G401.6 (cell line): ENCODE results near the gene ZC3H11A.
"Not testable (repeated sequence)": the region's sequence is repeated elsewhere in the genome, so short reads cannot be mapped to it uniquely, and the experiment has no call there.

Experiments used
- FAIRE-seq: peaks from 2 replicates; lab custom pipeline; 2012; peaks lifted over from hg19 to GRCh38; lab: Jason Lieb, UNC

The ZC3H11A gene

GRCh38 chr1:203795441-203796235 is at the start of gene ZC3H11A, which contains the start of gene ZBED6:
ZC3H11A (plus strand) TSS chr1:203795623; CDS start chr1:203817071, 21,448 bp downstream.
ZBED6 (plus strand) TSS chr1:203795623; CDS start chr1:203797523, 1,900 bp downstream.
- peak; percentile 95 for FAIRE-seq

- no peak for FAIRE-seq
Observed at GRCh38 chr1:203746281-203746680, 49.1 kb upstream of the ZC3H11A start.

DNA sequence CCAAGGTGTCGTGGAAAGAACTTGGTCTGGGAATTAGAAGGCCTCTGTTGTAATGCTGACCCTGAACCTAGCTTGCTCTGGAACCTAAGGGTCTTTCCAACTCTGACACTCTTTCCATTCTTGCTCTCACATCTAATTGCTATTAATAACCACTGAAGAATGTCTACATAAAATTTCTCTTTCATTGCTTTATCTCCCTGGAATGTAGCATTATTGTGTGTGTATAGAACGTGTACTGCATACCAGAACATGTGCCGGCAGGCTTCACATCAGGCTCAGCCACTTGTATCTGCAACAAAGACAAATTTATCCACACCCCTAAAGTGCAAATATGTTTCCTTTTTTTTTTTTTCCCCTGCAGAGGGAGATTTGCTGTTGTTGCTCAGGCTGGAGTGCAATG is 44.4 kb upstream of the ZC3H11A start:
- no peak for FAIRE-seq

- FAIRE-seq: not testable (repeated sequence)
Observed at GRCh38 chr1:203751618-203752361, 43.6 kb upstream of the ZC3H11A start.

DNA sequence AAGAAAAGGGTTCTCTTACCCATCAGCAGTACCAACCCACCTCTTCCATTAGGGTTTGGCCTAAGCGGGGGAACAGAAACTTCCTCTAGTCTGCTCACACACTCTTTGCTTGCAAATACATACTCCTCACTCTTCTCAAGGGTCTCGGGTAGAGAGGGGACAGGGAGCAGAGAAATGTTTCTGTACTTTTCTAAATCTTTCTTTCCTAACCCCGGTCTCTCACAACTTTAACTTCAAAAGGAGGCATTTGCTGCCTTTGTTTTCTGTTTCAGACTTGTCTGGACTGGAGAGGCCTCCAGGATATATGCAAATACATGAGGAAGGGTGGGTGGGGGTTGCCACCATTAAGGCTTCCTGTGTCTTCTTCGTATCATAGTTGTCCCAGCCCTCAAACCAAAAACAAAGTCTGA is 41.0 kb upstream of the ZC3H11A start:
- no peak for FAIRE-seq

GRCh38 chr1:203756036-203756435 is 39.4 kb upstream of the ZC3H11A start:
- no peak for FAIRE-seq

DNA sequence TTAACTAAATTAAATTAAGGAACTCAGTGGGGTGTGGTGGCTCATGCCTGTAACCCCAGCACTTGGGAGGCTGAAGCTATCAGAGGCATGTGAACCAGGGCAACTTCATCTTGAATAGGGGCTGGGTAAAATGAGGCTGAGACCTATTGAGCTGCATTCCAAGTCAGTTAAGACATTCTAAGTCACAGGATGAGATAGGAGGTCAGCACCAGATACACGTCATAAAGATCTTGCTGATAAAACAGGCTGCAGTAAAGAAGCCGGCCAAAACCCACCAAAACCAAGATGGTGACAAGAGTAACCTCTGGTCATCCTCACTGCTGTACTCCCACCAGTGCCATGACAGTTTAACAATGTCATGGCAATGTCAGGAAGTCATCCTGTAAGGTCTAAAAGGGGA is 36.7 kb upstream of the ZC3H11A start:
- not testable (repeated sequence) for FAIRE-seq

DNA sequence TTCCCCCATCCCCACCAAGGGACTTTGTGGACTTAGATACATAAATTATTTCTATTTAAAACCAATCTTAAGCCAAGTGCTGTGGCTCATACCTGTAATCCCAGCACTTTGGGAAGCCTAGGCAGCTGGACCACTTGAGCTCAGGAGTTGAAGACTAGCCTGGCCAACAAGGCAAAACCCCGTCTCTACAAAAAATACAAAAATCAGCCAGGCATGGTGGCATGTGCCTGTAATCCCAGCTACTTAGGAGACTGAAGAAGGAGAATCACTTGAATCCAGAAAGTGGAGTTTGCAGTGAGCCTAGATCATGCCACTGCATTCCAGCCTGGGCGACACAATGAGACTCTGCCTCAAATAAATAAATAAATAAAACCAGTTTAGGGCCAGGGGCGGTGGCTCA is 34.9 kb upstream of the ZC3H11A start:
- no peak for FAIRE-seq

DNA sequence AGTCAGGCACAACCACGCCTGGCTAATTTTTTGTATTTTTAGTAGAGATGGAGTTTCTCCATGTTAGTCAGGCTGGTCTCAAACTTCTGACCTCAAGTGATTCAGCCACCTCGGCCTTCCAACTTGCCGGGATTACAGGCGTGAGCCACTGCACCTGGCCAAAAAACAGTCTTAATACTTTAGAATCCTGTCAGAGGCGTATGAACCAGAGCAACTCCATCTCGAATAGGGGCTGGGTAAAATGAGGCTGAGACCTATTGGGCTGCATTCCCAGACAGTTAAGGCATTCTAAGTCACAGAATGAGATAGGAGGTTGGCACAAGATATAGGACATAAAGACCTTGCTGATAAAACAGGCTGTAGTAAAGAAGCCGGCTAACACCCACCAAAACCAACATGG is 33.5 kb upstream of the ZC3H11A start:
- not testable (repeated sequence) for FAIRE-seq

DNA sequence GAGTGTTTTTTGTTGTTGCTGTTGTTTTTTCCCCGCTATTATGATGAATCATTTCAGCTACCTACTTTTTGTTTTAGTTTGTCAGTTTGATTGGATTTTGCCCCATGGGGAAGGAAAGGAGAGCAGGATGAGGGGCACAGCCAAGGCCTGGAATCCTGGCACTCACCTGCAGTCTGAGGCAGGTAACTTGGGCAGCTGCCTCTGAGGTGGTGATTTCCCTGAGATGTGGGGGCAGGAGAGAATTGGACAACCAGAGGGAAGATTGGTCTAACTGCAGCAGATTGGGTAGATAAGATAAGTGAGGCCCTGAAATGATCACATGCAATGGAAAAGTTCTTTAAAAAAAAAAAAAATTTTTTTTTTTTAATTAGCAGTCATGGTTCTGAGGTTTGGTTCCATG is 31.9 kb upstream of the ZC3H11A start:
- no peak for FAIRE-seq

DNA sequence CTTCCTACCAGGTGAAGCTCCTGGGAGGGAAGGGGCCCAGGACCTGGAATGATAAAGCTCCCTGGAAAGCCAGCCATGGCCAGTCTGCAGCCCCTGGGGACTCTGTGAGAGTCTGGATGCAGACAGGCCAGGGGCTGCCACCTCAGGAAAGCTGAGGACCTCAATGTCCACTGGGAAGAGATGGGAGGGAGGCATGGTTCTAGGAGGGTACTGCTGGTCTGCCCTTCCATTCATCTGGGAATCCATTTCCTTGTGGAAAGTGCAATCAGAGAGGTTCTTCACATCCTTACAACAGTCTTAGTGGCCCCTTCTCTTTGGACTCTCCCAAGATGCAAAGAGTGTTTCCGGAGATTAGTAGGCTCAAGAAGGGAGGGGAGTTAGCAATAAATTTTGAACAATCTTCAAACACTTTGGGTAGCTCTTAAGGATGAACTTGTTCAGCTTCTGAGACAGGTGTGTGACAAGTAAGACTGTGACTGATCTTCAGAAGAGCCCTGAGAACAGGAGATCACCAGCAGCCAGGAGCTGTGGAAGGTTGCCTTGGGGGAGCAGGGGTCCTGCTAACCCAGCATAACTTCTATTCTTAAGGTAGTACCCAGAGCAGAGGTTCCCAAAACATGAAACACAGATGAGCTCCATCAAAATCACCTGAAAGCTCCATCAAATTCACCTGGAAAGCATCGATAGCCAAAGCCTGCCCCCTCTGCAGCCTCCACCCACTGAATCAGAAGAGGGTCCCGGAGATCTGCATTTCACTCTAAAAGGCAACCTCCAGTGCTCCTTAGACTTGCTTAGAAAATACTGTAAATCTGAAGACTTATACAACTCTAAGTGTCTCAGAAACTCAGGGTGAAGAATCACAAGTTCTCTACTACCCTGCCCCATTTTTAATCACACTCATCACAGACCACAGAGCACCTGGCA is 31.1 kb upstream of the ZC3H11A start:
- FAIRE-seq: no peak

- FAIRE-seq: no peak
Observed at GRCh38 chr1:203765029-203765837, 30.2 kb upstream of the ZC3H11A start, which contains the start of gene LAX1. LAX1 (plus strand) TSS chr1:203765183; CDS start chr1:203765566, 383 bp downstream.

GRCh38 chr1:203768256-203768655 is 27.2 kb upstream of the ZC3H11A start:
- FAIRE-seq: no peak

DNA sequence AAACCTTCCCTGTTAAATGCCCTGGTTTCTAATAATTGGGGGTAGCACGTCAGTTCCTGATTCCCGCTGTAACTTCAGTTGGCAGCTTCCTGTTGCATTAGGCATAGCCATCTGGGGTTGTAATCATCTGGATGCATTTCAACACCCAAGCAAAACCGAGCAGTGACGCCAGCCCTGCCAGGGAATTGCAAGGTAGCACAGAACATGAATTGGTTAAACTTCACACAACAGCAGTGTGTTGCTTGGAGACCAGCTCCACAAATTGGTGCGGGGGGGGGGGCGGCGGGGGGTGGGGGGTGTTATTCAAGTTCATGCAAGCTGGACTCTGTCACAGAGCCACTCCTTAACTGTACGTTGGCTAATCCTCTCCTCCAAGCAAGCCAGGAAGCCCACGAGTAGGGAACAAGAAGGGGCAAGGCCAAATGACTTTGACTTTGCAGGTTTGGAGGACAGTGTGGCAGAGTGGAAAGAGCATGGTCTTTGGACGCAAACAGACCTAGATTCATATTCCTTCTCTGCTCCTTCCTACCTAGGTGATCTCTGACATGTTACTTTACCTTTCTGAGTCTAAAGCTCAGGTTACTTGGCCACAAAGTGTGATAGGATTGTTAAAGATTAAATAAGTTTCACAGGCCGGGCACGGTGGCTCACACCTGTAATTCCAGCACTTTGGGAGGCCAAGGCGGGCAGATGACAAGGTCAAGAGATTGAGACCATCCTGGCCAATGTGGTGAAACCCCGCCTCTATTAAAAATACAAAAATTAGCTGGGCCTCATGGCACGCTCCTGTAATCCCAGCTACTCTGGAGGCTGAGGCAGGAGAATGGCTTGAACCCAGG is 25.7 kb upstream of the ZC3H11A start:
- FAIRE-seq: no peak

- FAIRE-seq: no peak
Observed at GRCh38 chr1:203771901-203772301, 23.5 kb upstream of the ZC3H11A start.

GRCh38 chr1:203772836-203773235 is 22.6 kb upstream of the ZC3H11A start:
- FAIRE-seq: no peak

GRCh38 chr1:203776636-203777035 is 18.8 kb upstream of the ZC3H11A start:
- no peak for FAIRE-seq

GRCh38 chr1:203777596-203777995 is 17.8 kb upstream of the ZC3H11A start:
- FAIRE-seq: no peak

DNA sequence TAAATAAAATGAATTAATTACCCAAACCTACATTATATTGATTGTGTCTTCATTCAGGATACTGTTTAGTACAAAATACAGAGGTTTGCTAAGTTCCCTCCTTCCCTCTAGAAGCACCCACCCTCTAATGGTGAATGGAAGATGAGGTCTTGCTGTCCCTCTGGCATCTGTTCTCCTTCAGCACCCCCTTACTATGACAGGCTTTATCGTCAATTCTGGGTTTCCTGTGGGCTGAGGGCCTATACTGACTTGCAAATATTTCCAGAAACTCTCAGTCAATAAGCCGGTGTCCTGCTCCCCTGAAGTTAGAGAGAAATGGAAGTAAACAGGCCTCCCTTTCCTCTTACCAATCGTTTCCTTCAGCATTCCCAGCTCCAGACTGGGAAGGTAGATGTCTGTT is 17.3 kb upstream of the ZC3H11A start:
- FAIRE-seq: no peak

DNA sequence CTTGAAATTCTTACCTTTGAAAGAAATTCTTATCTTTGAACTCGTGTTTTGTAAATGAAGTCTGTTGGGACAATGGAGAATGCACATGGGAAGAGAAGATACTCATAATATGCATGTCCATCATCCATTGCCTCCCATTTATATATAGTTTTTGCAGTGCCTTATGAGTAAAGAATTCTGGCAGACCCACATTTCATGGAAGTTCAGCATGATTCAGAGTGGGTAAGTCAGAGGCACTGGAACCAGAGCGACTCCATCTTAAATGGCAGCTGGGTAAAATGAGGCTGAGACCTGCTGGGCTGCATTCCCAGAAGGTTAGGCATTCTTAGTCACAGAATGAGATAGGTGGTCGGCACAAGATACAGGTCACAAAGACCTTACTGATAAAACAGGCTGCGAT is 16.6 kb upstream of the ZC3H11A start:
- FAIRE-seq: no peak
